Left hindlimb (tissue), 1 donor: Measurements from ENCODE around the gene CRIP2.

Experiments used
- DNase-seq: peaks from one replicate; pipeline ENCODE4 v3.0.0-alpha.2; 2018

The CRIP2 gene

DNA sequence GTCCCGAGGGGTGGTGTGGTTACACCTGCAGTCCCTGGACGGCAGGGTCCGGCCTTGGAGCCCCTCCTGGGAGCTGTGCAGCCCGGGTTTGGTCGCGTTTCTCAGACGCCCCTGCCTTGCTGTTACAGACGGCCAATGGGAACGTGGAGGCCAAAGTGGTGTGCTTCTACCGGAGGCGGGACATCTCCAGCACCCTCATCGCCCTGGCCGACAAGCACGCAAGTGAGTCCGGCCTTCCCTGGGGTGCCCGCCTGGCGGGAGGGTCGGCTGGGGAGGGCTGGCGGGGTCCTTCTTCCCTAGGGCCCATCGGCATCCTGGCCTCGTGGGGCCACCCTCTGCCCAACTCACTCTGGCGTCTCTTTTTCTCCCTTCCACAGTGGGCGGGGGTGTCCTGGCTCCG, 29.3 kb upstream of the CRIP2 start:
- DNase-seq = no peak

GRCh38 chr14:105445901-105446845, 28.4 kb upstream of the CRIP2 start:
- no peak for DNase-seq

DNA sequence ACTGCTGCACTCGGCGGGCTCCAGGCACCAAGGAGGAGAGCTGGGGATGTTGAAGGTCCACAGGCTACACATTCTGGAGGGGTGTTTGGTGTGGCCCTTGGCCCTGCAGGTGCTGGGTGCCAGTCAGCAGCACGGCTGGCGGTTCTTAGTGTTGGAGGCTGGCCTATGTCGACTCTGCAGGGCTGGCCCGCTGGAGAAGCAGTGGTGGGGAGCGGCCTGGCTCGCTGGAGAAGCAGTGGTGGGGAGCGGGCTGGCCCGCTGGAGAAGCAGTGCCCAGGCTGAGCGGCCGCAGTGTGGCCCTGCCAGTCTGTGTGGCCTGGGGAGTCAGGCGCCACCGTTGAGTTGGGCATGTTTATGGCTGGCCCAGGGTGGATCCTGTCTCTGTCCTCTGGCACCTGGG, 27.6 kb upstream of the CRIP2 start:
- no peak for DNase-seq

DNA sequence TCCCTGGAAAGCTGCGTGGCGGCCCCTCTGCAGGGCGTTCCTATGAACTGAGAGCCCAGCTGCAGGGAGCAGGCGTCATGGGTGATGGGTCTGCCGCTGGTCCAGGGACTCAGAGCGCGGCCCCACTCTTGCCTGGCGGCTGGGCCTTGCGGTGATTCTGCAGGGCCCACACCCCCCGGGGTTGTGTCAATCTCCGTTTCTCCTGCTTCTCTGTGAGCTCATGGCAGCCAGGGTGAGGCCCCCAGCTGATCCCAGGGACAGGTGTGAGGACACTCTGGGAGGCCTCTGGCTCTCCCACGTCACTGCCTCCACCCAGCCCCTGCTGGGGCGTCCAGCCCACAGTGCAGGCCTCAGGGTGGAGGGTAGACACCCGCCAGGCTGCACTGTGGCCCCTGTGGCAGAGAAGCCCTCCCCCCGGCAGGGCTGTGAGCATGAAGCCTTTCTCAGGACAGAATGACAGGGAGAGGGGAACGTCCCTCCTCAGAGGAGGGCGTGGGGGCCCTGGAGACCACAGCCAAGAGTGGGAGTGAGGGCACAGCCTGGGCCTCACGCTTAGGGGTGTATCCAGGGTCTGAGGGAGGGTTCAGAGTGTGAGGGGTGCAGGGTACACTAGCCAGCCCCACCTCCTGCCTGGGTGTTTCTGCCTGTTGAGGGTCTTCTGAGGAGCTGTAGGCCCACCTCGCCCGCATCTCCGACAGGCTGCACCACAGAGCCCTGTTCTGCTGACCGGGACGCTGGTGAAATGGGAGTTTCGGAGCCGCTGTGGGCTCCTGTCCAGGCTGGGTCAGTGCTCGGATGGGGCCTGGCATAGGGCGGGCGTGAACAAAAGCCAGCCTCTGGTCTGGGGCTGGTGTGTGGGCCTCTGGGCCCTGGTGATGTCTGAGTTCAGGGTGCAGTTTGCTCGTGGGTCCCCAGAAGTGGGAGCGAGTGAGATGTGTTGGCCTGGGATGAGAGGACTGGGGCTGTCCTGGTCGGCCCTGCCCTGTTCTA, 26.7 kb upstream of the CRIP2 start:
- DNase-seq = no peak

DNA sequence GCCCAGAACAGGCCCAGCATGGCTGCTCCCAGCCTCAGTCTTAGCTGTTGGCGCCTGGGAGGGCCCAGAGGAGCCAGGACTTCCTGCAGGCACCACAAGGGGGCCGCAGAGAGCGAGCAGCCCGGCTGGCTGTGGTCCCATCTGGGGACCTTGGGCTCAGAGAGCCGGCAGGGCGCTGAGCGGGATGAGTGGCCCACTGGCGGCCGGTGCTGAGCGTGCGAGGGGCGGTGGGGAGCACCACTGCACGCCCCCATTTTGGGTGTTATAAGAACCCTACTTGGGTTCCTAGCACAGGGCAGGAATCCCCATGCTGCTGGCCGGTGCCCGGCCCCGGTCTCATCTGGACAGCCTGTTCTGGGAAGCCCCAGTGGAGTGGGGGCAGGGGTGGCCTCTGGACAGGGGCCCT, 25.9 kb upstream of the CRIP2 start:
- DNase-seq = peak; percentile 72

DNA sequence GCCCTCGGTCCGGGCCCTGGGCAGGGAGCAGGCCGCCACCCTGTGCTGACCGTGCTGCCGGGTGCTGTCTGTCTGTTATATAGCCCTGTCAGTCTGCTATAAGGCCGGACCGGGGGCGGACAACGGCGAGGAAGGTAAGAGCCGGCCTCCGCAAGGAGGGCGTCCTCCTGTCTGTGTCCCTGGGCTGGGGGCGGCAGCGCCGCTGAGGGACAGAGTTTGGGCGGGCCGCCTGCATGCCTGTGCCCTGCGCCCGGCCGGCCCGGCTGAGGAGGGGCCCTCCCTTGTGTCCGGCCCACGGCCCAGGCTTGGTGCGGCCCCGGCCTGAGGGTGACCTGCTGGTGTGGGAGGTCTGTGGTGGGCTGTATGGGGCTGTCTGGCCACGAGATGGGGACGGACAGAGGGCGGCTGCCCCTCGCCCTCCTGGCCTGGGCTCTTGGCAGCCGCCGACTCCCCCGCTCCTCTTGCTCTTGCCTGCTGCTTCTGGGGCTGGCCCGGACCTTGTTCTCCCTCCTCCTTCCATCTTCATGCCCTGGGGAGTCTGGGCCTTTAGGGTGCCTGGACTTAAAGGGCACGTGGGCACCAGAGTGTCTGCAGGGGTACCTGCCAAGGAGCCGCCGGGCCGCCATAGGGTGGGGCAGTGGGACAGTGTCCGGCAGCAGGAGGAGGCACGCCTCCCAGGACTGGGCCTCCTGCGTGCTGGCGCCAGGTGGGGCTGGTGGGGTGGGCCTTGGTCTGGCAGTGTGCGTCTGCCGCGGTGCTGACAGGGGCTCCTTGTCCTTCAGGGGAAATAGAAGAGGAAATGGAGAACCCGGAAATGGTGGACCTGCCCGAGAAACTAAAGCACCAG, 25.1 kb upstream of the CRIP2 start:
- no peak for DNase-seq

- DNase-seq = no peak
These were observed 24.5 kb upstream of the CRIP2 start for GRCh38 chr14:105450123-105450505.

DNA sequence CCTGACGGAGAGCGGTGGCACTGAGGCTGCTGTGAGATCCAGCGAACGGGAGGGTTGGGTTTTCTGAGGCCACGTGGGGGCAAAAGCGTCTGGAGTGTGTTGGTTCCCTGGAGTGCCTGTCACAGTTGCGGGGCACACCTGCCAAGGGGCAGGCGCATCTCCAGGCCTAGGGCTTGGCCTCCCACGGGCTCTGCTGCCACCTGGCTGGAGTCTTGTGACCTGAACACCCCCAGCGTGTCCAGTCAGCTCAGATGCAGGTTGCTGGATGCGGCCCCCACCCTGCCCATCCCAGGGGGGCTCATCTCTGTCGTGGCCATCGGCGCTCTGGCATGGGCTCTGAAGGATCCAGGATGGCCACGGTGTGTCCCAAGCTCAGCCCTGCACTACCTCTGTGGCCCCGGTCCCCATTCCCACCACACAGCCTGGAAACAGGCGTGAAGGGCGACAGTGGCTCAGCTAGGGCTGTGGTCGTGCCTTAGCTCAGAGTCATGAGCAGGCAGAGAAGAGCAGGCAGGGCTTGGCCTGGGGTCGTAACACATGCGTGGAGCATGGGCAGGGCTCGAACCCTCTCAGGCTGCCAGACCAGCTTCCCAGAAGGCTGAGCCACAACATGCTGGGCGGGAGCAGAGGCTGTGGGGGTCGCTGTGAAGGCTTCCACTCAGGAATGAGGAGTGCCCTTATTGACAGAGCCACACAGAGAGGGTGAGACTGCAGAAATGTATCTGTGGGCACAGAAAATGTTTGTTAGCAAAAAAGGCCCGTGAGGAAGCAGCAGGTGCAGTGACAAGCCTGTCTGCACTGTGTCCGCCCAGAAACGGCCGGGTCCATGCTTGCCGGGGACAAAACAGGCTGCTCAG, 23.5 kb upstream of the CRIP2 start:
- DNase-seq = no peak

GRCh38 chr14:105452963-105453362, 21.7 kb upstream of the CRIP2 start:
- DNase-seq = no peak

- DNase-seq = no peak
These were observed 20.8 kb upstream of the CRIP2 start for GRCh38 chr14:105453847-105454246.

DNA sequence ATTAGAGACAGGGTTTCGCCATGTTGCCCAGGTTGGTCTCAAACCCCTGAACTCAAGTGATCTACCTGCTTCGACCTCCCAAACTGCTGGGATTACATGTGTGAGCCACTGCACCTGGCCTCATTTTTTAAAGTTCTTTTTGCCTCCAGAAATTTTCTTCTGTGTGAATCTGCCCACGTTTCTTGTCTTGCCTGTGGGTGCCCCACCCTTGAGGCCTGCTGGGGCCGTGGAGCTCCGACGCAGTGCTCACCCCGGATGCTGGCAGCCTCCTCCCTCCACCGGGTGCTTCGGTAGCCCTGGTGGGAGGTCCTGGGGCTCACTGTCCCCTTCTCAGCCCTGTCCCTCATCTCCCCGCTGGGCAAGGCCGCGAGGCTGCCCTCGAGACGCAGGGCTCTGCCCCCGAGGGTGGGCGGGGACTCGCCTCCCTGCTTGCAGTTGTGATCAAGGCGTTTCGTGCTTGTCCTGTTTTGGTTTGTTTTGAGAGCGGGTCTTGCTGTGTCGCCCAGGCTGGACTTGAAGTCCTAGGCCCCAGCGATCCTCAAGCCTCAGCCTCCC, 19.5 kb upstream of the CRIP2 start:
- no peak for DNase-seq

DNA sequence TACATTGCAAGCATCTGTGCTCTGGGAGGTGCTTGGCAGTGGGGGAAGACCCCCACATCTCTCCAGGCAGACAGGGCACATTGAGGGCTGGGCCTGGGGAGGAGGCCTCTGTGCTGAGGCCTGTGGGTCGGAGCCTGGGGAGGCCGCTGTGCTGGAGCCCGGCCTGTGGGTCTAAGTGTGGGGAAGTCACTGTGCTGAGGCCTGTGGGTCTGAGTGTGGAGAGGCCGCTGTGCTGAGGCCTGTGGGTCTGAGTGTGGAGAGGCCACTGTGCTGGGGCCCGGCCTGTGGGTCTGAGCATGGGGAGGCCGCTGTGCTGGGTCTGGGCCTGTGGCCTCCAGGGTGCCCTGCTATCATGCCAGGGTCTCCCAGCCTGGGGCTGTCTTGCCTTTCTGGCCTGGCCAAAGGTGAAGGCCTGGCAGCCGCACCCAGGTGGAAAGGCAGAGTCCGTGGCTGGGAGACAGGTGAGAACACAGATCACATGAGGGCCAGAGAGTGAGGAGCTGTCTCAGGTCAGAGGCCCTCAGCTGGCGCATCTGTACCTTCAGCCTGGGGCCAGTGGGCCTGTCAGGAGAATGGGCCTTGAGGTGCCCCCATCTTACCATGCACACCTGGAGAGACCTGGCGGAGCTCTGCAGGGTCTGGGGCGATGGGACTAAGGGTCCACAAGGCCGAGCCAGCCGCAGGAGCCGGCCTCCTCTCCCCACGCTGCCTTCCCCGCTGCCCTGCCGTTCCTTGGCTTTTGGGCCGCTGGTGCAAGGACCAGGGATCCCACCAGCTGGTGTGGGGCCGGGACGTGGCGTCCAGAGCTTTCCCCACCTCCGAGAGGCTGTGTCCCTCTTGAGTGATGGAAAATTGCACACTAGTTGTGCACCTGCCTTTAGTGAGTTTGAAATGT, 18.6 kb upstream of the CRIP2 start:
- no peak for DNase-seq

GRCh38 chr14:105456736-105457617, 17.6 kb upstream of the CRIP2 start:
- DNase-seq = no peak

GRCh38 chr14:105458010-105458409, 16.6 kb upstream of the CRIP2 start:
- no peak for DNase-seq

DNA sequence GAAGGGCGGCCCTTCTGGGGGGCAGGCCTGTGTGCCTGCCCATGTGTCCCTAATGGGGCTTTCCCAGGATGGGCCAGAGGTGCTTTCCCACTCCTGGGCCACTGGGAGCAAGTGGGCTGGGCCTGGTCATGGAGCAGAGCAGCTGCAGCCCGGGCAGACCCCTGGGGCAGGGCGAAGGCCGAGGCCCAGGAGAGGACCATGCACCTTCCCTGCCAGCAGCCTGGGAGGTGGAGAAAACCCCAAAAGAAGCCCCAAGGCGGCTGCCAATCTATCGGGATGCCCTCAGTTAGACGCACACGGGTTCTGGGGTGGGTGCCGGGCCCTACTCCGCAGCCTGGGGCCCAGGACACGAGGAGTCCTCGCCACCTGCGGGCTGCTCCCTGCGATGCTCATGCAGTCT, 16.1 kb upstream of the CRIP2 start:
- DNase-seq = no peak

DNA sequence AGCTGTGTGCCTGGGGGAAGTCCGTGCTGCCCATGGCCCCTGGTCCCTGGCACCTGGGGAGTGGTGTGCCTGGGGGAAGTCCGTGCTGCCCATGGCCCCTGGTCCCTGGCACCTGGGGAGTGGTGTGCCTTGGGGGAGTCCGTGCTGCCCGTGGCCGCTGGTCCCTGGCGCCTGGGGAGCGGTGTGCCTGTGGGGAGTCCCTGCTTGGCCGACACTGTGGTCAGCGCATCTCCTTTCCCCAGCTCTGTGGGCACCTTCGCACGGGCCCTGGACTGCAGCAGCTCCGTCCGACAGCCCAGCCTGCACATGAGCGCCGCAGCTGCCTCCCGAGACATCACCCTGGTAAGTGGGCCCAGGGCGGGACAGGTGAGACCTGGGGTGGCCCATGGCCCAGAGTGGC, 14.5 kb upstream of the CRIP2 start:
- no peak for DNase-seq

DNA sequence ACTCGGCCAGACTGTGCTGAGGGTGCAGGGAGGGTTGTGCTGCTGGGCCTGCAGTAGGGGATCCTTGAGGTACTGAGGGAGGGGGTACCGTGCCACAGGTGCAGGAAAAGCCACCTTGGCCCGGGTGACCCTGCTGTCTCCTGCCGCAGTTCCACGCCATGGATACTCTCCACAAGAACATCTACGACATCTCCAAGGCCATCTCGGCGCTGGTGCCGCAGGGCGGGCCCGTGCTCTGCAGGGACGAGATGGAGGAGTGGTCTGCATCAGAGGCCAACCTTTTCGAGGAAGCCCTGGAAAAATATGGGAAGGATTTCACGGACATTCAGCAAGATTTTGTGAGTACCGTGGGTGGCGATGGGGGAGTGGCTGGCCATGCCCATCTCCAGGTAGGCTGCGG, 14.0 kb upstream of the CRIP2 start:
- DNase-seq = no peak

DNA sequence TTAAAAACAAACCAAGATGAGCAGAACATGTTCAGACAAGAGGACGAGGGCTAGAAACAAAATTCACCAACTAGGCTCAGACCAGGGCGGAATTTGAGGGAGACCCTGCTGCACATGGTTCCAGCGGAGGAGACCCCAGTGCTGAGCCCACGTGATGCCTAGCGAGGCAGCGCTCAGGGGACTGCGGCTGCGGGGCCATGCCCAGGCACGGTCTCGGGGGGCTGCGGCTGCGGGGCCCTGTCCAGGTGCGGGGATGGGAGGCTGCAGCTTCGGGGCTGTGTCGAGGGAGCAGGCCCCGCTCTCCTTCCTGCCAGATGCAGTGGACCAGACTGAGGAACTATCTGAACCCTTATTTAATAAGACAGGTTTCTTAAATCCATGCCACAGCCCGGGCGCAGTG, 12.7 kb upstream of the CRIP2 start:
- no peak for DNase-seq

DNA sequence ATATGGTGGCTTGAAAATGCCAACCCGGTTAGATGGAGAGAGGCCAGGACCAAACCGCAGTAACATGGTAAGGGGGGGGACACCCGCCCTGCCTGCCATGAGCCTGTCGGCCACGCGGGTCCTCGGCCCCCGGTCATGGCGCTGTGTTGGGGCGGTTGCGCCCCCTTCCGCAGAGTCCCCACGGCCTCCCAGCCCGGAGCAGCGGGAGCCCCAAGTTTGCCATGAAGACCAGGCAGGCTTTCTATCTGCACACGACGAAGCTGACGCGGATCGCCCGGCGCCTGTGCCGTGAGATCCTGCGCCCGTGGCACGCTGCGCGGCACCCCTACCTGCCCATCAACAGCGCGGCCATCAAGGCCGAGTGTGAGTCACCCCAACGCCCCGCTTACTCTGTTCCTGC, 10.1 kb upstream of the CRIP2 start:
- no peak for DNase-seq
